Muscle layer of duodenum (tissue), 2 donors: Measurements from ENCODE around the gene TRMT5.

ENCODE experiments used
- H3K27ac ChIP-seq: one replicate; pipeline ENCODE4 v1.7.0; 2013; ENCODE audit warnings: mild to moderate bottlenecking, low read length
- H3K27me3 ChIP-seq: one replicate; pipeline ENCODE4 v1.7.0; 2013; ENCODE audit warnings: low read depth, mild to moderate bottlenecking, control low read depth, low read length
- H3K36me3 ChIP-seq, 2 donors: one replicate each; pipeline ENCODE4 v1.7.0; 2013; ENCODE audit warnings: low read length in 2 of 2, control low read depth in 1 of 2, mild to moderate bottlenecking in 1 of 2; ENCODE audit not compliant: insufficient read depth in 2 of 2, control insufficient read depth in 1 of 2
- H3K4me1 ChIP-seq, 2 donors: one replicate each; pipeline ENCODE4 v1.7.0; 2013; ENCODE audit warnings: low read length in 2 of 2, mild to moderate bottlenecking in 2 of 2, control low read depth in 1 of 2, moderate library complexity in 1 of 2; ENCODE audit not compliant: insufficient read depth in 2 of 2, control insufficient read depth in 1 of 2
- H3K4me3 ChIP-seq, 2 donors: one replicate each; pipeline ENCODE4 v1.7.0; 2013; ENCODE audit warnings: low read length in 2 of 2, low read depth in 1 of 2, mild to moderate bottlenecking in 1 of 2
- H3K9me3 ChIP-seq, 2 donors: one replicate each; pipeline ENCODE4 v1.7.0; 2013; ENCODE audit warnings: low read length in 2 of 2, control low read depth in 1 of 2, mild to moderate bottlenecking in 1 of 2; ENCODE audit not compliant: control insufficient read depth in 1 of 2
- donor health status: healthy.

Gene TRMT5, protein sequence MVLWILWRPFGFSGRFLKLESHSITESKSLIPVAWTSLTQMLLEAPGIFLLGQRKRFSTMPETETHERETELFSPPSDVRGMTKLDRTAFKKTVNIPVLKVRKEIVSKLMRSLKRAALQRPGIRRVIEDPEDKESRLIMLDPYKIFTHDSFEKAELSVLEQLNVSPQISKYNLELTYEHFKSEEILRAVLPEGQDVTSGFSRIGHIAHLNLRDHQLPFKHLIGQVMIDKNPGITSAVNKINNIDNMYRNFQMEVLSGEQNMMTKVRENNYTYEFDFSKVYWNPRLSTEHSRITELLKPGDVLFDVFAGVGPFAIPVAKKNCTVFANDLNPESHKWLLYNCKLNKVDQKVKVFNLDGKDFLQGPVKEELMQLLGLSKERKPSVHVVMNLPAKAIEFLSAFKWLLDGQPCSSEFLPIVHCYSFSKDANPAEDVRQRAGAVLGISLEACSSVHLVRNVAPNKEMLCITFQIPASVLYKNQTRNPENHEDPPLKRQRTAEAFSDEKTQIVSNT

GRCh38 chr14:60980811-60981632, at the start of gene TRMT5, which contains the start of gene SLC38A6:
TSS of gene TRMT5 (minus strand) at chr14:60981079. CDS start at chr14:60980973, 106 bp downstream.
TSS of gene SLC38A6 (plus strand) at chr14:60981245. CDS start at chr14:60981278, 33 bp downstream.
- Histone ChIP-seq H3K36me3 (peaks cover 7 to 20% of the 10 kb centered on the region in 2 donors), H3K9me3 (no peaks in the 10 kb centered on the region), H3K4me1 (peaks cover 18 to 31% of the 10 kb centered on the region in 2 donors), H3K27me3 (no peaks in the 10 kb centered on the region), H3K27ac (peak within 1 kb of the TSS; percentile 91), H3K4me3 (peak within 1 kb of the TSS; percentile 93 to 95)

DNA sequence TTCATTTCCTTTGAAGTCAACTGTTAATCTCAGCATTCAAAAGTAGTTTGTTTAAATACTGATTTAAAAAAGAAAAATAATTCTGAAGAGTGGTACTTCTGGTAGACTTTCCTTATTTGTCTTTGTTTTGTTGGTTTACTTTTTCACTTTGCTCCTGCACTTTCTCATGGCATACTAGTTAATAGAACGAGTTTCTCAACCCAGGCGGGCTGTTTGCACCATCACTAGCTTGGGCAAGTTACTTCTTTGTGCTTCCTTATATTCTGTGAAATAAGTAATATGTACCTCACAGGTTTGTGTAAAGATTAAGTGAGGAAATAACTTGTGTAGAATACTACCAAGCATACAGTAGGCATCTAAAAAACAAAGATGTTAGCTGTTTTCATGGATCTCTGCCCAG, 45.6 kb upstream of the TRMT5 start:
- H3K9me3 ChIP-seq = no peaks in the 10 kb centered on the region
- no peaks in the 10 kb centered on the region for H3K4me1 ChIP-seq
- no peaks in the 10 kb centered on the region for H3K36me3 ChIP-seq
- no peak overlapping the region for H3K27ac ChIP-seq
- no peak overlapping the region for H3K4me3 ChIP-seq
- no peaks in the 10 kb centered on the region for H3K27me3 ChIP-seq

- H3K36me3 ChIP-seq = no peaks in the 10 kb centered on the region
- H3K9me3 ChIP-seq = no peaks in the 10 kb centered on the region
- H3K4me3 ChIP-seq = no peak overlapping the region
- no peak overlapping the region for H3K27ac ChIP-seq
- H3K4me1 ChIP-seq = no peaks in the 10 kb centered on the region
- no peaks in the 10 kb centered on the region for H3K27me3 ChIP-seq
Measured at GRCh38 chr14:61025251-61026223, 44.7 kb upstream of the TRMT5 start.

DNA sequence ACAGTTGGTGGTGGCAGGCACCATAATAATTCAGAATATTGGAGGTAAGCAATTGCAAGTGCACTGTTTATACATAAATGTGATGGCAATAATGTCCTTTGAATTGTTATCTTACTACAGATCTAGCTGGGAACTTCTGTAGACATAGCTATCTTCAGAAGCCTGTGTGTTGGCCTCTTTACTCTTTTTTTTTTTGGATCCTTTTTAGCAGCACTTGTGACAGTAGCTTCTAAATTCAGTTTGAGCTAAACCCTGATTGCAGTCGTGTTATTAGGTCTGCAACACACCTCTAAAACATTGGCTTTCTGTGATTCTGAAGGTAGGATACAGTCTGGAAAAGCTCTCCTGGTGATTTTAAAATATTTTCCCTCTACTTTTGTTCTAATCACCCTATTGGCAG, 38.7 kb upstream of the TRMT5 start:
- Histone ChIP-seq H3K4me3 (no peak overlapping the region), H3K4me1 (no peaks in the 10 kb centered on the region), H3K27me3 (no peaks in the 10 kb centered on the region), H3K36me3 (no peaks in the 10 kb centered on the region), H3K9me3 (peaks cover 0 to 3% of the 10 kb centered on the region in 2 donors), H3K27ac (no peak overlapping the region)

DNA sequence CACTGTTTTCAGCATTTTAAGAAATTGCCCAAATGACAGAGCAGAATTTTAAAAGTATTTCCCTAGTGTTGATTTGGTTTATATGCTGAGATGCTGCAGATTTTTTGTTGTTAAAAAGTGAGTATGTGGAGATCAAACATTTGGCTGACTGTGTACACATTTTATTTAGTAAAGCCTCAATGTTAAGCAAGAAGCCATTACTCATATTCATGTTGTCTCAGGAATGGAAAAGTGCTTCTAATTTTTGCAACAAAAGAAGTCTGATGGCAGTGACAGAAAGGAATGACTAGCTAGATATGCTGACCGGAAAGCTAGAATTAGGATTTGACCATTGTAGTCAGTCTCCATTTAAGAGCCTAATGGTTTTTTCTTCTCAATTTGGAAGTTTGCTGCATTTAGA, 22.7 kb upstream of the TRMT5 start:
- no peak overlapping the region for H3K27ac ChIP-seq
- no peaks in the 10 kb centered on the region for H3K4me1 ChIP-seq
- no peaks in the 10 kb centered on the region for H3K27me3 ChIP-seq
- no peak overlapping the region for H3K4me3 ChIP-seq
- H3K9me3 ChIP-seq = no peaks in the 10 kb centered on the region
- no peaks in the 10 kb centered on the region for H3K36me3 ChIP-seq

DNA sequence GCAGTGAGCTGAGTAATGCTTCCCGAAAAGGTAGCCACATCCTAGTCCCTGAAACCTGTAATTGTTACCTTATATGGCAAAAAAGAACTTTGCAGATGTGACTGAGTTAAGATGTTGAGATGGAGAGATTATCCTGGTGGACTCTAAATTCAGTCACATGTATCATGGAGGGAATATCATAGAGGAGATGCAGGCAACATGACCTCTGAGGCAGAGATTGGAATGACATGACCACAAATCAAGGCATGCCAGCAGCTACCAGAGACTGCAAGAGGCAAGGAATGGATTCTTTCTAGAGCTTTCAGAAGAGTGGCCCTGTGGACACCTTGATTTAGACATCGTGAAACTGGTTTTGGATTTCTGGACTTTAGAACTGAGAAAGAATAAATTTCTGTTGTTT, 18.7 kb upstream of the TRMT5 start:
- H3K36me3 ChIP-seq = no peaks in the 10 kb centered on the region
- H3K4me1 ChIP-seq = no peaks in the 10 kb centered on the region
- no peak overlapping the region for H3K27ac ChIP-seq
- H3K27me3 ChIP-seq = no peaks in the 10 kb centered on the region
- H3K9me3 ChIP-seq = no peaks in the 10 kb centered on the region
- H3K4me3 ChIP-seq = no peak overlapping the region

DNA sequence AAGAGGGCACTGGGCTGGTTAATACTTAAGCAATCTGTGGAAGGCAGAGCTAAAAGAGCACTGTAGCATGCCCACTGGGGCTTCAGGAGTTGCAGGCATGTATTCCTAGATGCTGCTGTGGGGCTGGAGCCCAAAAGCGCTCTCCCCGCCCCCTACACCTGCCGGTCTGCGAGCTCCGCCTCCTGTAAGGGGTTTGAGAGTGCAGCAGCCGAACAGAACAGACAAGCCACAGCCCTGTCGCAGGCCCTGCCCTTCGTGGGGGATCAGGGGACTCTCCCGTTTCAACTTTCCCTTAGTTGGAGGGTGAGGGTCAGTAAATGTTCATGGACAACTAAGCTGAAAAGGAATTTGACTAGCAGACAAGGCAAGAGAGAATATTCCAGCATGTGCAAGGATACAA, 17.7 kb upstream of the TRMT5 start:
- no peaks in the 10 kb centered on the region for H3K36me3 ChIP-seq

DNA sequence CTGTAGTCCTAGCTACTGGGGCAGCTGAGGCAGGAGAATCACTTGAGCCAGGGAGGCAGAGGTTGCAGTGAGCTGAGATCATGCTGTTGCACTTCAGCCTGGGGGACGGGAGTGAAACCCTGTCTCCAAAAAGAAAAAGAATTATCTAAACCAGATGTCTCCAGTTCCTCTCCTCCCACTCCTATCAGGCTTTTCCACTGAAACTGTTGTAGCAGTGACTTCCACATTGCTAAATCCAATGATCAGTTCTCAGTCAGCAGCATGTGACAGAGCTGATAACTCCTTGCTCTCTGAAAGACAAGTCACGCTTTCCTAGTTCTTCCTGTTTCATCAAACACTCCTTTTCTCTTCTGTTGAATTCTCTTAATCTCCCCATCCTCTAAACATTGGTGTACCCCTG, 8.7 kb upstream of the TRMT5 start:
- no peaks in the 10 kb centered on the region for H3K9me3 ChIP-seq
- H3K27ac ChIP-seq = no peak overlapping the region
- H3K27me3 ChIP-seq = no peaks in the 10 kb centered on the region
- H3K4me1 ChIP-seq = peaks cover 0 to 3% of the 10 kb centered on the region in 2 donors
- H3K4me3 ChIP-seq = no peak overlapping the region
- peaks cover 15 to 47% of the 10 kb centered on the region in 2 donors for H3K36me3 ChIP-seq

More for the DNA sequence above, 17.7 kb upstream of the TRMT5 start:
- H3K4me3 ChIP-seq = no peak overlapping the region
- no peaks in the 10 kb centered on the region for H3K4me1 ChIP-seq
- H3K27ac ChIP-seq = no peak overlapping the region
- no peaks in the 10 kb centered on the region for H3K9me3 ChIP-seq
- H3K27me3 ChIP-seq = no peaks in the 10 kb centered on the region

DNA sequence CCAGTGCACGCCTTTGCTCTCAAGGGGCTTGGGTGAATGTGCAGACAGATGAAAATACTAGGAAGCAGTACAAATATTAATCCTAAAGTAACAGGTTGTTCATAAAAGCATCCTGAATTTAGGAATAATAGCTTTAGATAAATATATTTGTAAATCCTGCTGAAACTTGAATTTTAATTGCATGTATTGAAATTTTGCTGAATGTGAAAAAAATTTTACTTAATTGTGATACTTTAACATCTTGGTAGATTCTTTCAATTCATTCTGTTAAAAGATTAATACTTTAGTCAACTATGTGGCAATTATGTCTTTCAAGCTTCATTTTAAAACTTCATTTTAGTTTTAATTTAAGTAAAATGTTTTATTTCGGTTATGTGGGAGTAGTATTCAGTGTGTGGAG, 5.6 kb upstream of the TRMT5 start:
- peaks cover 12 to 20% of the 10 kb centered on the region in 2 donors for H3K4me1 ChIP-seq
- H3K27me3 ChIP-seq = no peaks in the 10 kb centered on the region
- H3K27ac ChIP-seq = no peak overlapping the region
- H3K4me3 ChIP-seq = no peak overlapping the region
- H3K36me3 ChIP-seq = peaks cover 15 to 45% of the 10 kb centered on the region in 2 donors
- no peaks in the 10 kb centered on the region for H3K9me3 ChIP-seq

DNA sequence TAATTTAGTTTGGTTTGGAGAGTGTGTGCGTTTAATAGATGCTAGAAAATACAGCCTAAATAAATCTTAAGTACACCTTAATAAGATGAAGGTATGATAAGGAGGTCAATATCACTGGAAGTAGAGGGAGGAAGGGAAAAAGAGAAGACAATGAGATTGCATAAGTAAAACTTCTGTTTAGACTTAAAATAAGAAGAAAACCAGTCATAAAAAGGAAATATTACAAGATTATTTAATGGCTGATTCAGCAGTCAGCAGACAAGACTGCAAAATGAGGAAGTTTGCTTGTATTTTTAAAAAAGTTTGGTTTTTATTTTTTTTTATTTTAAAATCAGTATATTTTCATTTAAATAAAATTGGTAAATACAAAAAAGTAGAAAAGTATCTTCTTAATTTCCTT, 3.3 kb upstream of the TRMT5 start:
- Histone ChIP-seq H3K4me3 (no peak overlapping the region), H3K27ac (no peak overlapping the region), H3K4me1 (peaks cover 18 to 31% of the 10 kb centered on the region in 2 donors), H3K27me3 (no peaks in the 10 kb centered on the region), H3K9me3 (no peaks in the 10 kb centered on the region), H3K36me3 (peaks cover 9 to 36% of the 10 kb centered on the region in 2 donors)
